BLaER1 (cell line): Measurements from ENCODE around the gene CHAC1.
A peak's percentile ranks its signal among the peaks of the same experiment; 100 is the strongest.

Experiments used
- H3K27ac ChIP-seq: shearing (Covaris generic); formaldehyde crosslinking; 2 replicates; pipeline ENCODE4 v1.8.1; 2022
- H3K27me3 ChIP-seq: shearing (Covaris generic); formaldehyde crosslinking; 2 replicates; pipeline ENCODE4 v1.8.1; 2022
- H3K36me3 ChIP-seq: shearing (Covaris generic); formaldehyde crosslinking; 2 replicates; pipeline ENCODE4 v1.8.1; 2022
- H3K4me1 ChIP-seq: shearing (Covaris generic); formaldehyde crosslinking; 2 replicates; pipeline ENCODE4 v1.8.1; 2022
- H3K4me2 ChIP-seq: shearing (Covaris generic); formaldehyde crosslinking; 2 replicates; pipeline ENCODE4 v1.8.1; 2022
- H3K4me3 ChIP-seq: shearing (Covaris generic); formaldehyde crosslinking; 2 replicates; pipeline ENCODE4 v1.8.1; 2022
- H3K9ac ChIP-seq: shearing (Covaris generic); formaldehyde crosslinking; 2 replicates; pipeline ENCODE4 v1.8.1; 2022
- H3K9me3 ChIP-seq: shearing (Covaris generic); formaldehyde crosslinking; 2 replicates; pipeline ENCODE4 v1.8.1; 2022
- H4K20me1 ChIP-seq: shearing (Covaris generic); formaldehyde crosslinking; 2 replicates; pipeline ENCODE4 v1.8.1; 2022
- Cebpa-rat ChIP-seq: shearing (Covaris generic); IDR thresholded peaks from 2 replicates; pipeline ENCODE4 v1.8.1; 2022

CHAC1 gene

GRCh38 chr15:40936709-40937666 is 16.3 kb upstream of the CHAC1 start:
- peaks cover 14% of the 10 kb centered on the region for H3K27me3 ChIP-seq
- peak overlapping the region; percentile 54; the same call in 1 of the 2 replicates for H3K9ac ChIP-seq
- TF ChIP-seq Cebpa-rat, result no peak
- H3K4me3 ChIP-seq, result peak overlapping the region; percentile 34
- peak overlapping the region; percentile 78 for H3K27ac ChIP-seq
- peak overlapping the region; percentile 88 for H3K4me2 ChIP-seq
- no peaks in the 10 kb centered on the region for H3K9me3 ChIP-seq
- peaks cover 76% of the 10 kb centered on the region for H3K4me1 ChIP-seq
- H4K20me1 ChIP-seq, result peaks cover 1% of the 10 kb centered on the region; the same call in 1 of the 2 replicates
- no peaks in the 10 kb centered on the region for H3K36me3 ChIP-seq

DNA sequence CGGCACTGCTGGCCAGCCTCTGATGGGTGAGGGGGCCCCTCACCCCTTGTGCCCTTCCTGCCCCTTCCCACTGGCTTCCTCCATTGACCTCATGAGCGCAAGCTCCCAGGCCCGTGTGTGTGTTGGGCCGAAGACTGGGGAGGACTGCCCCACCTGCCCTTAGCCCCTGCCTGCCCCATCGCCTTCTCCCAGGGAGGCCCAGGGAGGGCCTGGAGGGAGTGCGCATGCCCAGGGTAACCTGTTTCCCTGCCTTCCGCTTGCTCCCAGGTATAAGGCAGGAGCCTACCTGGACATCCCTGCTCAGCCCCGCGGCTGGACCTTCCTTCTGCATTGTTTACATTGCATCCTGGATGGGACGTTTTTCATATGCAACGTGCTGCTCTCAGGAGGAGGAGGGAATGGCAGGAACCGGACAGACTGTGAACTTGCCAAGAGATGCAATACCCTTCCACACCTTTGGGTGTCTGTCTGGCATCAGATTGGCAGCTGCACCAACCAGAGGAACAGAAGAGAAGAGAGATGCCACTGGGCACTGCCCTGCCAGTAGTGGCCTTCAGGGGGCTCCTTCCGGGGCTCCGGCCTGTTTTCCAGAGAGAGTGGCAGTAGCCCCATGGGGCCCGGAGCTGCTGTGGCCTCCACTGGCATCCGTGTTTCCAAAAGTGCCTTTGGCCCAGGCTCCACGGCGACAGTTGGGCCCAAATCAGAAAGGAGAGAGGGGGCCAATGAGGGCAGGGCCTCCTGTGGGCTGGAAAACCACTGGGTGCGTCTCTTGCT is 15.3 kb upstream of the CHAC1 start:
- Histone ChIP-seq H3K9me3 (no peaks in the 10 kb centered on the region), H3K27me3 (peaks cover 5% of the 10 kb centered on the region), H3K4me2 (peak overlapping the region; percentile 88), H3K4me1 (peaks cover 81% of the 10 kb centered on the region), H3K27ac (peak overlapping the region; percentile 78), H3K9ac (peak overlapping the region; percentile 54; the same call in 1 of the 2 replicates), H3K4me3 (peak overlapping the region; percentile 34), H4K20me1 (no peaks in the 10 kb centered on the region), H3K36me3 (no peaks in the 10 kb centered on the region)
- TF ChIP-seq Cebpa-rat, result no peak

- H3K27me3 ChIP-seq, result no peaks in the 10 kb centered on the region; the same call in 1 of the 2 replicates
- no peak for TF ChIP-seq Cebpa-rat
These were observed 14.8 kb upstream of the CHAC1 start for GRCh38 chr15:40938536-40938870.

GRCh38 chr15:40940296-40940801 is 12.9 kb upstream of the CHAC1 start:
- H3K27me3 ChIP-seq, result no peaks in the 10 kb centered on the region
- H3K4me3 ChIP-seq, result peak overlapping the region; percentile 68
- no peak for TF ChIP-seq Cebpa-rat
- H3K4me2 ChIP-seq, result peak overlapping the region; percentile 98
- no peaks in the 10 kb centered on the region for H3K9me3 ChIP-seq
- H3K27ac ChIP-seq, result peak overlapping the region; percentile 94
- peaks cover 87% of the 10 kb centered on the region for H3K4me1 ChIP-seq
- H3K9ac ChIP-seq, result peak overlapping the region; percentile 81
- no peaks in the 10 kb centered on the region for H4K20me1 ChIP-seq
- no peaks in the 10 kb centered on the region for H3K36me3 ChIP-seq

More at GRCh38 chr15:40938536-40938870, 14.8 kb upstream of the CHAC1 start:
- Histone ChIP-seq H3K4me3 (no peak overlapping the region), H3K4me1 (peaks cover 83% of the 10 kb centered on the region), H3K4me2 (peak overlapping the region; percentile 88), H3K27ac (peak overlapping the region; percentile 63), H4K20me1 (no peaks in the 10 kb centered on the region), H3K36me3 (no peaks in the 10 kb centered on the region), H3K9me3 (no peaks in the 10 kb centered on the region), H3K9ac (no peak overlapping the region)

DNA sequence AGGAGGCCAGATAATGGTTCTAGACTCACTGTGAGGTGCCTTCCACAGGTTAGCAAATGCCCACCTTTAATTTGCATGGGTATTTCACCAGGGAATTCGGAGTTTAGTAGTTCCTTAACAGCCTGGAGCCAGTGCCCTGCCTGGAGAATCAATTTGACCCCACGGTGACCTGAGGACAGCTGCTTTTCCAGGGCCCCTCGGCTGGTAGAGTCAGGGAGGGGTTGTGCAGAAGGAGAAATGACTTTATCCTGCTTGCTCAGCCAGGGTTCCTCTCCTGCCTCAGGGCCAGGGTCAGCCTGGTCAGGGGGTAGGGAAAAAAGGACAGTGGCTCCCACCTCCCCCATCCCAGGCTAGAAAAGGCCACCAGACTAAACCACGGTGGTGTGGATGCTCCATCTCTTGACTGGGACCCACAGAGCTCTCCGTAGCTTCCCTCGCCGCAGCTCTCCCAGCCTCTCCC is 12.2 kb upstream of the CHAC1 start:
- TF ChIP-seq Cebpa-rat, result no peak
- Histone ChIP-seq H3K27me3 (no peaks in the 10 kb centered on the region), H3K27ac (peak overlapping the region; percentile 94)

GRCh38 chr15:40941528-40942336 is 11.5 kb upstream of the CHAC1 start:
- H3K9me3 ChIP-seq, result no peaks in the 10 kb centered on the region
- peak overlapping the region; percentile 98 for H3K4me2 ChIP-seq
- no peaks in the 10 kb centered on the region for H4K20me1 ChIP-seq
- H3K9ac ChIP-seq, result peak overlapping the region; percentile 81
- H3K4me3 ChIP-seq, result peak overlapping the region; percentile 68
- H3K27ac ChIP-seq, result peak overlapping the region; percentile 94
- H3K27me3 ChIP-seq, result no peaks in the 10 kb centered on the region
- no peak for TF ChIP-seq Cebpa-rat
- peaks cover 73% of the 10 kb centered on the region for H3K4me1 ChIP-seq
- H3K36me3 ChIP-seq, result no peaks in the 10 kb centered on the region

More for the DNA sequence above, 12.2 kb upstream of the CHAC1 start:
- H3K9ac ChIP-seq, result peak overlapping the region; percentile 81
- peak overlapping the region; percentile 98 for H3K4me2 ChIP-seq
- H3K4me3 ChIP-seq, result peak overlapping the region; percentile 68
- H3K4me1 ChIP-seq, result peaks cover 79% of the 10 kb centered on the region
- no peaks in the 10 kb centered on the region for H3K36me3 ChIP-seq
- no peaks in the 10 kb centered on the region for H3K9me3 ChIP-seq
- no peaks in the 10 kb centered on the region for H4K20me1 ChIP-seq

GRCh38 chr15:40942337-40942854 is 10.9 kb upstream of the CHAC1 start:
- Histone ChIP-seq H3K9ac (peak overlapping the region; percentile 81), H3K4me3 (peak overlapping the region; percentile 68), H3K9me3 (no peaks in the 10 kb centered on the region), H3K4me2 (peak overlapping the region; percentile 98), H3K4me1 (peaks cover 66% of the 10 kb centered on the region), H3K27ac (peak overlapping the region; percentile 94), H3K27me3 (no peaks in the 10 kb centered on the region), H3K36me3 (no peaks in the 10 kb centered on the region), H4K20me1 (no peaks in the 10 kb centered on the region)
- TF ChIP-seq Cebpa-rat, result no peak

- Histone ChIP-seq H3K9ac (peak overlapping the region; percentile 81), H4K20me1 (no peaks in the 10 kb centered on the region), H3K9me3 (no peaks in the 10 kb centered on the region), H3K4me1 (peaks cover 61% of the 10 kb centered on the region), H3K4me2 (peak overlapping the region; percentile 98), H3K27me3 (no peaks in the 10 kb centered on the region), H3K36me3 (no peaks in the 10 kb centered on the region), H3K27ac (peak overlapping the region; percentile 94), H3K4me3 (peak overlapping the region; percentile 68)
- no peak for TF ChIP-seq Cebpa-rat
These were observed 10.4 kb upstream of the CHAC1 start for GRCh38 chr15:40942878-40943277.
